ES-I3 (cell line): ENCODE results near the gene TMC4.
"Not testable (repeated sequence)": the region's sequence is repeated elsewhere in the genome, so short reads cannot be mapped to it uniquely, and the experiment has no call there.

Experiments used
- H3K36me3 ChIP-seq: 2 replicates; pipeline ENCODE4 v1.6.1; 2013; ENCODE audit warnings: mild to moderate bottlenecking, low read length, control low read depth, moderate library complexity; ENCODE audit not compliant: insufficient read depth
- H3K4me1 ChIP-seq: 2 replicates; pipeline ENCODE4 v1.6.1; 2013; ENCODE audit warnings: mild to moderate bottlenecking, control low read depth, low read length; ENCODE audit not compliant: insufficient read depth
- H3K9ac ChIP-seq: 2 replicates; pipeline ENCODE4 v1.6.1; 2013; ENCODE audit warnings: low read depth, mild to moderate bottlenecking, low read length, moderate library complexity
- H3K9me3 ChIP-seq: 2 replicates; pipeline ENCODE4 v1.6.1; 2013; ENCODE audit warnings: mild to moderate bottlenecking, low read length, moderate library complexity; ENCODE audit not compliant: control insufficient read depth, insufficient read depth

Gene TMC4

GRCh38 chr19:54178581-54179261 is 5.8 kb upstream of the TMC4 start:
- Histone ChIP-seq H3K9ac (no peak overlapping the region), H3K4me1 (no peaks in the 10 kb centered on the region; the same call in 1 of the 2 replicates), H3K9me3 (no peaks in the 10 kb centered on the region), H3K36me3 (peaks cover 4% of the 10 kb centered on the region; the same call in 1 of the 2 replicates)

- Histone ChIP-seq H3K9me3 (no peaks in the 10 kb centered on the region), H3K9ac (peak overlapping the region; percentile 72; the same call in 1 of the 2 replicates), H3K4me1 (peaks cover 5% of the 10 kb centered on the region; the same call in 1 of the 2 replicates), H3K36me3 (0 out of 2 replicates have a peak, but pooled peaks cover 3% of the 10 kb centered on the region)
Measured at GRCh38 chr19:54173951-54174834, 1.2 kb upstream of the TMC4 start.

GRCh38 chr19:54173359-54173699 is 369 bp upstream of the TMC4 start:
- Histone ChIP-seq H3K9me3 (no peaks in the 10 kb centered on the region), H3K9ac (peak overlapping the region; percentile 72; the same call in 1 of the 2 replicates), H3K4me1 (peaks cover 5% of the 10 kb centered on the region; the same call in 1 of the 2 replicates), H3K36me3 (0 out of 2 replicates have a peak, but pooled peaks cover 2% of the 10 kb centered on the region)

GRCh38 chr19:54171736-54172431 is 1.1 kb downstream of the TMC4 start:
- H3K9ac ChIP-seq, H3K9me3 ChIP-seq, H3K4me1 ChIP-seq, H3K36me3 ChIP-seq: not testable (repeated sequence)

GRCh38 chr19:54169149-54169740 is 3.7 kb downstream of the TMC4 start:
- Histone ChIP-seq H3K9me3 (no peaks in the 10 kb centered on the region), H3K9ac (no peak overlapping the region), H3K36me3 (no peaks in the 10 kb centered on the region), H3K4me1 (peaks cover 5% of the 10 kb centered on the region; the same call in 1 of the 2 replicates)

- no peak overlapping the region; the same call in 1 of the 2 replicates for H3K9ac ChIP-seq
- no peaks in the 10 kb centered on the region for H3K36me3 ChIP-seq
- H3K9me3 ChIP-seq = no peaks in the 10 kb centered on the region
- peaks cover 5% of the 10 kb centered on the region; the same call in 1 of the 2 replicates for H3K4me1 ChIP-seq
Measured at GRCh38 chr19:54168174-54168917, 4.6 kb downstream of the TMC4 start.

GRCh38 chr19:54165222-54165621 is 7.7 kb downstream of the TMC4 start:
- Histone ChIP-seq H3K36me3 (no peaks in the 10 kb centered on the region), H3K4me1 (peaks cover 3% of the 10 kb centered on the region), H3K9ac (no peak overlapping the region), H3K9me3 (no peaks in the 10 kb centered on the region)

GRCh38 chr19:54164369-54165068 is 8.4 kb downstream of the TMC4 start:
- H3K36me3 ChIP-seq = no peaks in the 10 kb centered on the region
- H3K4me1 ChIP-seq = peaks cover 3% of the 10 kb centered on the region
- H3K9ac ChIP-seq = peak overlapping the region; percentile 32; the same call in 1 of the 2 replicates
- no peaks in the 10 kb centered on the region for H3K9me3 ChIP-seq

GRCh38 chr19:54162884-54163283 is 10.1 kb downstream of the TMC4 start:
- no peaks in the 10 kb centered on the region for H3K9me3 ChIP-seq
- no peaks in the 10 kb centered on the region for H3K36me3 ChIP-seq
- H3K4me1 ChIP-seq = peaks cover 3% of the 10 kb centered on the region
- peak overlapping the region; percentile 64; the same call in 1 of the 2 replicates for H3K9ac ChIP-seq

- H3K9ac ChIP-seq = peak overlapping the region; percentile 64; the same call in 1 of the 2 replicates
- no peaks in the 10 kb centered on the region for H3K9me3 ChIP-seq
- no peaks in the 10 kb centered on the region for H3K36me3 ChIP-seq
- H3K4me1 ChIP-seq = peaks cover 3% of the 10 kb centered on the region
Measured at GRCh38 chr19:54162241-54162805, 10.6 kb downstream of the TMC4 start.

GRCh38 chr19:54160854-54161253 is 12.1 kb downstream of the TMC4 start:
- no peaks in the 10 kb centered on the region for H3K9me3 ChIP-seq
- peaks cover 3% of the 10 kb centered on the region for H3K4me1 ChIP-seq

GRCh38 chr19:54160182-54160811 is 12.7 kb downstream of the TMC4 start:
- peaks cover 3% of the 10 kb centered on the region for H3K4me1 ChIP-seq
- no peaks in the 10 kb centered on the region for H3K9me3 ChIP-seq
- H3K36me3 ChIP-seq = no peaks in the 10 kb centered on the region
- H3K9ac ChIP-seq = peak overlapping the region; percentile 70

More at GRCh38 chr19:54160854-54161253, 12.1 kb downstream of the TMC4 start:
- Histone ChIP-seq H3K9ac (peak overlapping the region; percentile 70; the same call in 1 of the 2 replicates), H3K36me3 (no peaks in the 10 kb centered on the region)
